KMS-11 (cell line): Measurements from ENCODE around the gene IL5RA.

Experiments
- H2AFZ ChIP-seq: fragments of 200-600 bp; sonication (generic); 2 replicates; pipeline ENCODE4 v1.6.1; 2016; ENCODE audit warnings: antibody characterized with exemption, mixed run types, low read depth
- H3K27ac ChIP-seq: fragments of 200-600 bp; sonication (generic); 2 replicates; pipeline ENCODE4 v1.6.1; 2016; ENCODE audit warnings: mild to moderate bottlenecking, mixed run types
- H3K27me3 ChIP-seq: fragments of 200-600 bp; sonication (generic); 2 replicates; pipeline ENCODE4 v1.6.1; 2017; ENCODE audit warnings: mild to moderate bottlenecking, low read depth, mixed run types, moderate library complexity; ENCODE audit not compliant: insufficient read depth
- H3K36me3 ChIP-seq: fragments of 200-600 bp; sonication (generic); 2 replicates; pipeline ENCODE4 v1.6.1; 2017; ENCODE audit warnings: mild to moderate bottlenecking, mixed run types; ENCODE audit not compliant: insufficient read depth
- H3K4me1 ChIP-seq: fragments of 200-600 bp; sonication (generic); 2 replicates; pipeline ENCODE4 v1.6.1; 2016; ENCODE audit warnings: mild to moderate bottlenecking, low read depth, mixed run types; ENCODE audit not compliant: poor library complexity, severe bottlenecking
- H3K4me2 ChIP-seq: fragments of 200-600 bp; sonication (generic); 2 replicates; pipeline ENCODE4 v1.7.0; 2016; ENCODE audit warnings: mild to moderate bottlenecking, mixed run types
- H3K4me3 ChIP-seq: fragments of 200-600 bp; sonication (generic); IDR thresholded peaks from 2 replicates; pipeline ENCODE4 v1.6.1; 2017; ENCODE audit warnings: low read depth, low read length, mixed read lengths; ENCODE audit not compliant: insufficient read depth
- H3K79me2 ChIP-seq: fragments of 200-600 bp; sonication (generic); 2 replicates; pipeline ENCODE4 v1.6.1; 2016; ENCODE audit warnings: low read depth, mixed run types; ENCODE audit not compliant: insufficient read depth
- H3K9ac ChIP-seq: fragments of 200-600 bp; sonication (generic); 2 replicates; pipeline ENCODE4 v1.6.1; 2016; ENCODE audit warnings: mild to moderate bottlenecking, mixed run types
- H4K20me1 ChIP-seq: fragments of 200-600 bp; sonication (generic); 2 replicates; pipeline ENCODE4 v1.6.1; 2016; ENCODE audit warnings: mild to moderate bottlenecking, mixed run types; ENCODE audit not compliant: insufficient read depth
- CTCF ChIP-seq: fragments of 200-600 bp; sonication (generic); conservative IDR thresholded peaks from 2 replicates; pipeline ENCODE4 v1.6.1; 2017; ENCODE audit warnings: low read depth, mild to moderate bottlenecking, antibody characterized with exemption, low read length, moderate library complexity, mixed read lengths

IL5RA gene

DNA sequence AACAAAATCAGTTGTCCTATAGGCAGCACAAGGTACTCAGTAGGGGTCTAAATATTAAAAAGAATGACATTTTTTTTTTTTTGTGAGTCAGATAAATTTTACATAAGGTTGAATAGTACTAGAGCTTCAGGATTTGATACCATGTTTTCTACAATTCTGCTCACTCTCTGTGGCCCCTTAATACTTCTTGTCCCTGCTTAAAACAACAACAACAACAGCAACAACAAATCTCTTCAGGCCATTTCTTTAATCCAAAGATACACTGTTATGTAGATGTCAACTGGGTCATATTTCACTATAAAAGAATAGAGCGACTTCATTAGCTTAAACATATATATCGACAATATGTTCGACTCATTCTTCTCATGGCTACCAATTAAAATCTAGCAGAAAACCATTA is 3.0 kb downstream of the IL5RA start:
- Histone ChIP-seq H3K4me2 (no peak overlapping the region), H3K79me2 (no peaks in the 10 kb centered on the region), H2AFZ (no peak overlapping the region), H3K4me1 (no peaks in the 10 kb centered on the region), H3K27ac (no peak overlapping the region), H3K36me3 (no peaks in the 10 kb centered on the region), H4K20me1 (no peaks in the 10 kb centered on the region), H3K4me3 (no peak overlapping the region), H3K9ac (no peak overlapping the region), H3K27me3 (no peaks in the 10 kb centered on the region)
- no peak for TF ChIP-seq CTCF

GRCh38 chr3:3105815-3106214 is 4.4 kb downstream of the IL5RA start:
- Histone ChIP-seq H3K36me3 (no peaks in the 10 kb centered on the region), H3K4me2 (no peak overlapping the region), H3K27me3 (no peaks in the 10 kb centered on the region), H2AFZ (no peak overlapping the region), H3K4me1 (no peaks in the 10 kb centered on the region), H3K79me2 (no peaks in the 10 kb centered on the region), H3K9ac (no peak overlapping the region), H3K4me3 (no peak overlapping the region), H4K20me1 (no peaks in the 10 kb centered on the region), H3K27ac (no peak overlapping the region)
- no peak for TF ChIP-seq CTCF

- H3K27me3 ChIP-seq: no peaks in the 10 kb centered on the region
- no peaks in the 10 kb centered on the region for H3K36me3 ChIP-seq
- no peaks in the 10 kb centered on the region for H3K79me2 ChIP-seq
- TF ChIP-seq CTCF: no peak
- no peak overlapping the region for H3K9ac ChIP-seq
- H3K27ac ChIP-seq: no peak overlapping the region
- H2AFZ ChIP-seq: no peak overlapping the region
- no peak overlapping the region for H3K4me3 ChIP-seq
- H3K4me1 ChIP-seq: no peaks in the 10 kb centered on the region
- H4K20me1 ChIP-seq: no peaks in the 10 kb centered on the region
- no peak overlapping the region for H3K4me2 ChIP-seq
Observed at GRCh38 chr3:3105246-3105645, 4.9 kb downstream of the IL5RA start.

GRCh38 chr3:3102751-3103150 is 7.4 kb downstream of the IL5RA start:
- H3K27ac ChIP-seq: no peak overlapping the region
- H3K4me3 ChIP-seq: no peak overlapping the region
- H3K4me1 ChIP-seq: no peaks in the 10 kb centered on the region
- TF ChIP-seq CTCF: no peak
- H3K9ac ChIP-seq: no peak overlapping the region
- no peak overlapping the region for H3K4me2 ChIP-seq
- no peaks in the 10 kb centered on the region for H3K36me3 ChIP-seq
- H3K79me2 ChIP-seq: no peaks in the 10 kb centered on the region
- no peaks in the 10 kb centered on the region for H4K20me1 ChIP-seq
- H2AFZ ChIP-seq: no peak overlapping the region
- no peaks in the 10 kb centered on the region for H3K27me3 ChIP-seq
